Stomach (tissue), 9 donors: Measurements from ENCODE around the gene DCANP1. TPM values are rescaled to one million over a fixed set of nuclear protein-coding genes. Genes with fewer than 3 reads are reported as not detected.
A peak's percentile ranks its signal among the peaks of the same experiment; 100 is the strongest.

Source experiments
- DNase-seq, 2 donors: peaks; one replicate each; pipeline versions ENCODE4 v3.0.0 to v3.0.0-alpha.2; 2013 to 2019
- H3K27ac ChIP-seq, 5 donors: fragments of 200-600 bp in 4 of 5; sonication (generic) in 4 of 5; one replicate each; pipeline ENCODE4 v1.5.1; 2013 to 2019; ENCODE audit warnings: mild to moderate bottlenecking in 1 of 5, moderate library complexity in 1 of 5
- H3K27me3 ChIP-seq, 3 donors: fragments of 200-600 bp; sonication (generic); one replicate each; pipeline ENCODE4 v1.5.1; 2017 to 2019; ENCODE audit warnings: mixed run types in 1 of 3
- H3K36me3 ChIP-seq, 4 donors: fragments of 200-600 bp; sonication (generic); 1 replicate in 3 of 4; 2 replicates in 1 of 4; pipeline ENCODE4 v1.5.1; 2016 to 2019
- H3K4me1 ChIP-seq, 4 donors: fragments of 200-600 bp; sonication (generic); one replicate each; pipeline ENCODE4 v1.5.1; 2016 to 2019
- H3K4me3 ChIP-seq, 4 donors: fragments of 200-600 bp; sonication (generic) in 3 of 4; one replicate each; pipeline ENCODE4 v1.5.1; 2016 to 2019; ENCODE audit warnings: mild to moderate bottlenecking in 1 of 4
- H3K9me3 ChIP-seq, 4 donors: fragments of 200-600 bp; sonication (generic); one replicate each; pipeline ENCODE4 v1.5.1; 2016 to 2019
- CTCF ChIP-seq, 7 experiments: fragments of 450-650 bp in 4 of 7; fragments of 200-600 bp in 3 of 7; sonication (generic) in 3 of 7; IDR thresholded peaks; one replicate each; pipeline ENCODE4 v1.5.1; 2016 to 2019; ENCODE audit warnings: antibody characterized with exemption in 7 of 7, control low read depth in 2 of 7, mild to moderate bottlenecking in 1 of 7
- EP300 ChIP-seq: sonication (generic); formaldehyde crosslinking; IDR thresholded peaks from one replicate; pipeline ENCODE4 v1.6.1; 2017; ENCODE audit warnings: antibody characterized with exemption
- POLR2A ChIP-seq, 4 donors: fragments of 450-650 bp; IDR thresholded peaks; one replicate each; pipeline ENCODE4 v1.6.1; 2016; ENCODE audit warnings: antibody characterized with exemption in 4 of 4, control low read depth in 2 of 4, mild to moderate bottlenecking in 1 of 4, moderate library complexity in 1 of 4
- POLR2AphosphoS5 ChIP-seq, 3 donors: sonication (generic); formaldehyde crosslinking; IDR thresholded peaks; one replicate each; pipeline ENCODE4 v1.6.1; 2016; ENCODE audit warnings: antibody characterized with exemption in 3 of 3
- WGBS, 5 donors: extraction: QIAGEN DNeasy Blood & Tissue Kit in 3 of 5; methylation state at CpG; one replicate each; pipeline versions ENCODE4 v1.1.5 to v1.1.7; 2013 to 2018; 5-methylcytosine and 5-hydroxymethylcytosine counted together
- intact Hi-C: fragments of 100-400 bp; cut with DNase I; formaldehyde crosslinking; loops from one replicate; pipeline ENCODE4 v1.15.1; 2023; ENCODE audit warnings: low total_unique reads
- polyA plus RNA-seq, 3 donors: library from polyadenylated mRNA; stranded (reverse); fragments of 200-250 nt; gene quantifications; one replicate each; pipeline ENCODE4 v1.2.3, GENCODE V29; 2013
- total RNA-seq, 5 donors: library from RNA; depleted of rRNA; stranded (reverse); fragments of >200 nt; gene quantifications; one replicate each; pipeline versions ENCODE4 v1.1.0 to v1.2.3, GENCODE V29; 2014 to 2016
- donor health status: healthy with polysubstance abuse.
- donor health status: Bipolar disorder and iron deficiency.
- donor health status: healthy.

The DCANP1 gene
- total and polyA plus RNA-seq, 8 donors = 0.55 TPM; not detected in 7

GRCh38 chr5:135476615-135477581 is 29.8 kb upstream of the DCANP1 start:
- Histone ChIP-seq H3K36me3 (no peaks in the 10 kb centered on the region), H3K4me3 (no peak overlapping the region)
- WGBS, 5 donors = 36 to 51% (median 39%) methylated on average over 22 to 24 of the region's 24 CpGs

GRCh38 chr5:135473956-135474670 is 27.0 kb upstream of the DCANP1 start:
- Histone ChIP-seq H3K4me3 (no peak overlapping the region), H3K4me1 (no peaks in the 10 kb centered on the region), H3K27ac (no peak overlapping the region), H3K36me3 (no peaks in the 10 kb centered on the region), H3K27me3 (peaks cover 0 to 65% (median 28%) of the 10 kb centered on the region in 3 donors), H3K9me3 (no peaks in the 10 kb centered on the region)
- DNase-seq = no peak
- TF ChIP-seq EP300 = no peak
- no peak for TF ChIP-seq POLR2A (IDR thresholded peaks at IDR 0.05)
- no peak for TF ChIP-seq POLR2AphosphoS5 (IDR thresholded peaks at IDR 0.05)
- no peak for TF ChIP-seq CTCF (IDR thresholded peaks at IDR 0.05)
- WGBS, 5 donors = 66 to 72% (median 69%) methylated on average over 9 to 12 of the region's 12 CpGs
- intact Hi-C loops = no loop called here

More at GRCh38 chr5:135476615-135477581, 29.8 kb upstream of the DCANP1 start:
- DNase-seq = peak in 1 of 2 donors; percentile 10
- Histone ChIP-seq H3K4me1 (no peaks in the 10 kb centered on the region), H3K27me3 (peaks cover 0 to 72% (median 28%) of the 10 kb centered on the region in 3 donors), H3K9me3 (no peaks in the 10 kb centered on the region), H3K27ac (no peak overlapping the region)
- TF ChIP-seq POLR2AphosphoS5 (IDR thresholded peaks at IDR 0.05) (no peak), POLR2A (IDR thresholded peaks at IDR 0.05) (no peak), CTCF (IDR thresholded peaks at IDR 0.05) (no peak), EP300 (no peak)
- intact Hi-C loops = no loop called here

DNA sequence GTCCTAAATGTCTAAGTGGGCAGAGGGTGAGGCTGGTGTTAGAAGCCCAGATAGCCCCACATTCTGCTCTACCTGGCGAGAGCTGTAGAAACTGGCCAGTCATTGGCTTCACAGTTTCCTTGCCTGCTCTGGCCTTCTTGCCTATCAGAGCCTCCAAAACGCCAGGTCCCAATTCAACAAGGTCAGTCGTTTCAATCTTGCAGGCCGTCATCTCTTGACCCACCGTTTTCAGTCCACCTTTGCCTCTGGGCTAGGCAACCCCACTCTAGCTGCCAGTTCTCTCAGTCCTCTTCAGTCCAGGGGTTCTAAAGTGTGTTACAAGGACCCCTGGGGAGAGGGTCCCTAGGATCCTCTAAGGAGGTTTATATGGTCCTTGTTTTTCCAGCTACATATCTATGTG is 25.0 kb upstream of the DCANP1 start:
- Histone ChIP-seq H3K4me3 (no peak overlapping the region), H3K27ac (no peak overlapping the region), H3K27me3 (peaks cover 0 to 65% (median 16%) of the 10 kb centered on the region in 3 donors), H3K4me1 (no peaks in the 10 kb centered on the region), H3K36me3 (no peaks in the 10 kb centered on the region), H3K9me3 (no peaks in the 10 kb centered on the region)
- no peak for DNase-seq
- TF ChIP-seq CTCF (IDR thresholded peaks at IDR 0.05) (no peak), POLR2AphosphoS5 (IDR thresholded peaks at IDR 0.05) (no peak), EP300 (no peak), POLR2A (IDR thresholded peaks at IDR 0.05) (no peak)
- intact Hi-C loops = no loop called here
- WGBS, 5 donors = 77 to 83% (median 81%) methylated on average over 5 of the region's 5 CpGs

- Histone ChIP-seq H3K36me3 (no peaks in the 10 kb centered on the region), H3K27me3 (peaks cover 0 to 65% (median 18%) of the 10 kb centered on the region in 3 donors), H3K4me1 (peaks cover 0 to 2% (median under 1%) of the 10 kb centered on the region in 4 donors), H3K4me3 (no peak overlapping the region), H3K9me3 (no peaks in the 10 kb centered on the region), H3K27ac (no peak overlapping the region)
- WGBS, 5 donors = 70 to 85% (median 76%) methylated on average over 4 of the region's 4 CpGs
- TF ChIP-seq POLR2A (IDR thresholded peaks at IDR 0.05) = no peak
- TF ChIP-seq EP300 = no peak
- no peak for TF ChIP-seq CTCF (IDR thresholded peaks at IDR 0.05)
- TF ChIP-seq POLR2AphosphoS5 (IDR thresholded peaks at IDR 0.05) = no peak
- intact Hi-C loops = no loop called here
- no peak for DNase-seq
These were observed 24.6 kb upstream of the DCANP1 start for GRCh38 chr5:135471726-135472125.
